Naive thymus-derived CD4-positive, alpha-beta T cell (primary cell): ENCODE measurements around the gene MTARC1. TPM values are rescaled to one million over a fixed set of nuclear protein-coding genes. Genes with fewer than 3 reads are reported as not detected.

Experiments
- ATAC-seq: fragments of 150-1000 bp; cut with Tn5 transposase; 2 replicates; pipeline ENCODE4 v1.10.0; 2021; ENCODE audit warnings: mild to moderate bottlenecking, moderate library complexity
- CTCF ChIA-PET: fragments of 350-600 bp; sonication (Branson Sonifier 250); formaldehyde crosslinking; loops from one replicate; lab custom pipeline; 2021; ENCODE audit warnings: antibody characterized with exemption; lab: Charles Lee
- POLR2A ChIA-PET: fragments of 350-600 bp; sonication (Branson Sonifier 250); formaldehyde crosslinking; loops from one replicate; lab custom pipeline; 2021; ENCODE audit warnings: antibody characterized with exemption, inconsistent platforms; lab: Charles Lee
- DNase-seq, 9 donors: peaks; one replicate each; pipeline versions ENCODE4 v3.0.0 to v3.0.0-alpha.2; 2020 to 2022; ENCODE audit warnings: mixed read lengths in 1 of 9
- H3K27ac ChIP-seq: one replicate; pipeline ENCODE4 v1.7.0; 2013; ENCODE audit warnings: mild to moderate bottlenecking, low read depth, low read length, moderate library complexity
- H3K27me3 ChIP-seq, 2 donors: one replicate each; pipeline ENCODE4 v1.7.0; 2013; ENCODE audit warnings: low read length in 2 of 2, mild to moderate bottlenecking in 2 of 2, moderate library complexity in 2 of 2; ENCODE audit not compliant: control insufficient read depth in 2 of 2, insufficient read depth in 2 of 2
- H3K36me3 ChIP-seq, 3 experiments: 1 replicate in 2 of 3; 2 replicates in 1 of 3; pipeline ENCODE4 v1.7.0; 2013; ENCODE audit warnings: low read length in 3 of 3, mild to moderate bottlenecking in 3 of 3, moderate library complexity in 1 of 3; ENCODE audit not compliant: insufficient read depth in 3 of 3, control insufficient read depth in 2 of 3
- H3K4me1 ChIP-seq, 2 donors: one replicate each; pipeline ENCODE4 v1.7.0; 2013; ENCODE audit warnings: low read length in 2 of 2, mild to moderate bottlenecking in 2 of 2, moderate library complexity in 1 of 2; ENCODE audit not compliant: control insufficient read depth in 2 of 2, insufficient read depth in 2 of 2
- H3K4me3 ChIP-seq: 2 replicates; pipeline ENCODE4 v1.7.0; 2013; ENCODE audit warnings: mild to moderate bottlenecking, low read length
- H3K9me3 ChIP-seq, 3 experiments: 1 replicate in 2 of 3; 2 replicates in 1 of 3; pipeline ENCODE4 v1.7.0; 2013; ENCODE audit warnings: low read length in 3 of 3; ENCODE audit not compliant: control insufficient read depth in 2 of 3
- H3K27ac Mint-ChIP-seq, 9 donors: one replicate each; pipeline ENCODE4 v1.8.0; 2020 to 2022; ENCODE audit warnings: mixed read lengths in 9 of 9, mild to moderate bottlenecking in 8 of 9, moderate library complexity in 5 of 9, inconsistent platforms in 2 of 9
- H3K27me3 Mint-ChIP-seq, 5 donors: one replicate each; pipeline ENCODE4 v1.8.0; 2021 to 2022; ENCODE audit warnings: mixed read lengths in 5 of 5, mild to moderate bottlenecking in 1 of 5
- H3K36me3 Mint-ChIP-seq, 5 donors: one replicate each; pipeline ENCODE4 v1.8.0; 2020 to 2022; ENCODE audit warnings: mixed read lengths in 5 of 5, mild to moderate bottlenecking in 3 of 5, inconsistent platforms in 1 of 5
- H3K4me1 Mint-ChIP-seq, 7 donors: one replicate each; pipeline ENCODE4 v1.8.0; 2020 to 2022; ENCODE audit warnings: mixed read lengths in 7 of 7, mild to moderate bottlenecking in 3 of 7, inconsistent platforms in 1 of 7
- H3K4me3 Mint-ChIP-seq, 10 donors: one replicate each; pipeline ENCODE4 v1.8.0; 2020 to 2022; ENCODE audit warnings: mild to moderate bottlenecking in 10 of 10, mixed read lengths in 10 of 10, moderate library complexity in 6 of 10, inconsistent platforms in 2 of 10
- H3K9me3 Mint-ChIP-seq, 11 donors: one replicate each; pipeline ENCODE4 v1.8.0; 2020 to 2022; ENCODE audit warnings: mixed read lengths in 11 of 11, mild to moderate bottlenecking in 4 of 11, inconsistent platforms in 1 of 11, moderate library complexity in 1 of 11
- intact Hi-C, 2 donors: fragments of 100-400 bp; cut with micrococcal nuclease; formaldehyde crosslinking; loops; one replicate each; pipeline ENCODE4 v1.15.1; 2023
- polyA plus RNA-seq, 2 donors: library from polyadenylated mRNA; unstranded; fragments of 300-500 nt; fragmentation: Illumina TruSeq; gene quantifications; one replicate each; pipeline ENCODE4 v1.2.3, GENCODE V29; 2021
- total RNA-seq, 6 experiments: library from RNA in 5 of 6; stranded (reverse) in 5 of 6; gene quantifications; 1 replicate in 5 of 6; 2 replicates in 1 of 6; pipeline ENCODE4 v1.2.3 and lab custom pipeline; 2021 to 2026

Gene MTARC1
- total and polyA plus RNA-seq, 7 experiments from 2014 or later = 1.1 to 14.5 TPM; not detected in 5

- no peak for DNase-seq
- Mint-ChIP-seq H3K27ac (no peak overlapping the region), H3K4me1 (peaks cover 0 to under 1% (median 0%) of the 10 kb centered on the region in 7 donors), H3K36me3 (no peaks in the 10 kb centered on the region), H3K27me3 (peaks cover 0 to 10% (median 6%) of the 10 kb centered on the region in 5 donors), H3K4me3 (no peak overlapping the region), H3K9me3 (no peaks in the 10 kb centered on the region)
- Histone ChIP-seq H3K9me3 (no peaks in the 10 kb centered on the region), H3K27ac (no peak overlapping the region), H3K36me3 (no peaks in the 10 kb centered on the region), H3K4me3 (no peak overlapping the region), H3K4me1 (no peaks in the 10 kb centered on the region), H3K27me3 (no peaks in the 10 kb centered on the region)
- intact Hi-C loops = no loop called here
- POLR2A ChIA-PET = no interaction called here
- CTCF ChIA-PET = no interaction called here
- ATAC-seq = no peak
These were observed 11.6 kb downstream of the MTARC1 start for GRCh38 chr1:220798338-220798737.

- Histone ChIP-seq H3K4me3 (no peak overlapping the region), H3K4me1 (no peaks in the 10 kb centered on the region), H3K36me3 (no peaks in the 10 kb centered on the region), H3K27ac (no peak overlapping the region), H3K27me3 (no peaks in the 10 kb centered on the region), H3K9me3 (no peaks in the 10 kb centered on the region)
- Mint-ChIP-seq H3K4me3 (no peak overlapping the region), H3K36me3 (no peaks in the 10 kb centered on the region), H3K9me3 (no peaks in the 10 kb centered on the region), H3K27ac (no peak overlapping the region), H3K27me3 (peaks cover 0 to 15% (median 7%) of the 10 kb centered on the region in 5 donors), H3K4me1 (peaks cover 0 to 2% (median 0%) of the 10 kb centered on the region in 7 donors)
- ATAC-seq = no peak
- POLR2A ChIA-PET = no interaction called here
- CTCF ChIA-PET = interaction anchor here (0.7 to 1.3 kb wide), 2 partner anchors 9 to 11 kb away, joined by 3 to 4 read pairs; no protein-coding TSS in a partner anchor
- DNase-seq = no peak
- intact Hi-C loops = no loop called here
These were observed 13.5 kb downstream of the MTARC1 start for GRCh38 chr1:220800262-220800661.

GRCh38 chr1:220803401-220804201, 16.9 kb downstream of the MTARC1 start:
- H3K9me3 Mint-ChIP-seq = no peaks in the 10 kb centered on the region
- CTCF ChIA-PET = interaction anchor here (0.7 kb wide), 1 partner anchor 690 kb away, joined by 6 read pairs; no protein-coding TSS in a partner anchor
- no peaks in the 10 kb centered on the region for H3K36me3 ChIP-seq
- no peaks in the 10 kb centered on the region for H3K4me1 ChIP-seq
- intact Hi-C loops = no loop called here
- no peaks in the 10 kb centered on the region for H3K36me3 Mint-ChIP-seq
- H3K4me3 ChIP-seq = no peak overlapping the region
- ATAC-seq (no peak), DNase-seq (peak in 2 of 9 donors; percentile 2 to 7)
- POLR2A ChIA-PET = no interaction called here
- H3K27ac Mint-ChIP-seq = no peak overlapping the region
- peaks cover 0 to 2% (median 0%) of the 10 kb centered on the region in 7 donors for H3K4me1 Mint-ChIP-seq
- no peak overlapping the region for H3K4me3 Mint-ChIP-seq
- no peaks in the 10 kb centered on the region for H3K9me3 ChIP-seq
- H3K27ac ChIP-seq = no peak overlapping the region
- no peaks in the 10 kb centered on the region for H3K27me3 ChIP-seq
- peaks cover 0 to 18% (median 7%) of the 10 kb centered on the region in 5 donors for H3K27me3 Mint-ChIP-seq

GRCh38 chr1:220804202-220804586, 17.5 kb downstream of the MTARC1 start:
- intact Hi-C loops = no loop called here
- Histone ChIP-seq H3K27me3 (no peaks in the 10 kb centered on the region), H3K27ac (no peak overlapping the region), H3K36me3 (no peaks in the 10 kb centered on the region), H3K4me1 (no peaks in the 10 kb centered on the region), H3K9me3 (no peaks in the 10 kb centered on the region), H3K4me3 (no peak overlapping the region)
- Mint-ChIP-seq H3K4me3 (no peak overlapping the region), H3K36me3 (no peaks in the 10 kb centered on the region), H3K27ac (no peak overlapping the region), H3K4me1 (peaks cover 0 to 2% (median 0%) of the 10 kb centered on the region in 7 donors), H3K9me3 (no peaks in the 10 kb centered on the region), H3K27me3 (peaks cover 0 to 18% (median 7%) of the 10 kb centered on the region in 5 donors)
- ChIA-PET POLR2A (no interaction called here), CTCF (no interaction called here)
- DNase-seq (no peak), ATAC-seq (no peak)

GRCh38 chr1:220806408-220806807, 19.7 kb downstream of the MTARC1 start:
- no peaks in the 10 kb centered on the region for H3K36me3 Mint-ChIP-seq
- intact Hi-C loops = no loop called here
- POLR2A ChIA-PET = no interaction called here

GRCh38 chr1:220807726-220808125, 21.0 kb downstream of the MTARC1 start:
- Histone ChIP-seq H3K36me3 (no peaks in the 10 kb centered on the region), H3K9me3 (no peaks in the 10 kb centered on the region), H3K4me3 (no peak overlapping the region), H3K27ac (no peak overlapping the region), H3K4me1 (no peaks in the 10 kb centered on the region), H3K27me3 (no peaks in the 10 kb centered on the region)
- Mint-ChIP-seq H3K27ac (no peak overlapping the region), H3K9me3 (no peaks in the 10 kb centered on the region), H3K4me3 (no peak overlapping the region), H3K27me3 (peaks cover 2 to 24% (median 21%) of the 10 kb centered on the region in 5 donors), H3K4me1 (peaks cover 0 to 9% (median 7%) of the 10 kb centered on the region in 7 donors), H3K36me3 (no peaks in the 10 kb centered on the region)
- no peak for ATAC-seq
- POLR2A ChIA-PET = no interaction called here
- intact Hi-C loops = no loop called here
- CTCF ChIA-PET = no interaction called here
- DNase-seq = no peak

More at GRCh38 chr1:220806408-220806807, 19.7 kb downstream of the MTARC1 start:
- no peak overlapping the region for H3K27ac Mint-ChIP-seq
- peaks cover 2 to 15% (median 12%) of the 10 kb centered on the region in 5 donors for H3K27me3 Mint-ChIP-seq
- no peaks in the 10 kb centered on the region for H3K9me3 Mint-ChIP-seq
- H3K4me3 Mint-ChIP-seq = no peak overlapping the region
- peaks cover 0 to 9% (median 7%) of the 10 kb centered on the region in 7 donors for H3K4me1 Mint-ChIP-seq
- ATAC-seq (no peak), DNase-seq (no peak)
- H3K4me3 ChIP-seq = no peak overlapping the region
- no peak overlapping the region for H3K27ac ChIP-seq
- H3K9me3 ChIP-seq = no peaks in the 10 kb centered on the region
- no peaks in the 10 kb centered on the region for H3K36me3 ChIP-seq
- H3K27me3 ChIP-seq = no peaks in the 10 kb centered on the region
- no peaks in the 10 kb centered on the region for H3K4me1 ChIP-seq
- CTCF ChIA-PET = no interaction called here
